Measurements from ENCODE around the gene IGFBP4. TPM values are rescaled to one million over a fixed set of nuclear protein-coding genes. Genes with fewer than 3 reads are reported as not detected.

IGFBP4 gene
- total and polyA plus RNA-seq, 4 donors: 197 to 565 (median 215) TPM

DNA sequence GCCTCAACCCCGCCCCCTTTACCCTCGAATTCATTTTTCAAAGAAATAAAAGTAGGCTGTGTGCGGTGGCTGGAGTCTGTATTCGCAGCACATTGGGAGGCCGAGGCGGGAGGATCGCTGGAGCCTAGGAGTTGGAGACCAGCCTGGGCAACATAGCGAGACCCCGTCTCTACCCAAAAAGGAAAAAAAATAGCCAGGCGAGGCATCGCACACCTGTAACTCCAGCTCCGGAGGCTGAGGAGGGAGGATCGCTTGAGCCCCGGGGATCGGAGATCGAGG, 24.9 kb upstream of the IGFBP4 start:
- DNase-seq (no peak), ATAC-seq (ENCODE audit: insufficient read depth, low FRiP score) (no peak)
- H3K27ac ChIP-seq (ENCODE audit: low read depth in 1 of 2, low read length in 1 of 2): peak overlapping the region in 1 of 2 donors; percentile 52
- peaks cover 0 to 6% (median 0%) of the 10 kb centered on the region in 4 donors for H3K36me3 ChIP-seq (ENCODE audit: control insufficient read depth in 4 of 4, insufficient read depth in 4 of 4, low read length in 4 of 4)
- H3K9ac ChIP-seq (ENCODE audit: insufficient read depth in 1 of 2, low read length in 2 of 2): peak overlapping the region in 1 of 2 donors; percentile 73
- peak overlapping the region; percentile 38 for H3K4me3 ChIP-seq
- TF ChIP-seq CTCF (IDR thresholded peaks at IDR 0.05; ENCODE audit: control extremely low read depth, extremely low read depth): no peak
- H3K27me3 ChIP-seq (ENCODE audit: control insufficient read depth in 3 of 3, insufficient read depth in 3 of 3, low read length in 2 of 3): no peaks in the 10 kb centered on the region
- H3K9me3 ChIP-seq (ENCODE audit: control insufficient read depth in 4 of 4, insufficient read depth in 3 of 4, low read length in 3 of 4): no peaks in the 10 kb centered on the region
- WGBS, 2 donors: 70 to 76% methylated on average over 15 to 16 of the region's 16 CpGs
- peaks cover 0 to 23% (median 0%) of the 10 kb centered on the region in 5 donors for H3K4me1 ChIP-seq (ENCODE audit: control insufficient read depth in 5 of 5, insufficient read depth in 5 of 5, low read length in 5 of 5)

DNA sequence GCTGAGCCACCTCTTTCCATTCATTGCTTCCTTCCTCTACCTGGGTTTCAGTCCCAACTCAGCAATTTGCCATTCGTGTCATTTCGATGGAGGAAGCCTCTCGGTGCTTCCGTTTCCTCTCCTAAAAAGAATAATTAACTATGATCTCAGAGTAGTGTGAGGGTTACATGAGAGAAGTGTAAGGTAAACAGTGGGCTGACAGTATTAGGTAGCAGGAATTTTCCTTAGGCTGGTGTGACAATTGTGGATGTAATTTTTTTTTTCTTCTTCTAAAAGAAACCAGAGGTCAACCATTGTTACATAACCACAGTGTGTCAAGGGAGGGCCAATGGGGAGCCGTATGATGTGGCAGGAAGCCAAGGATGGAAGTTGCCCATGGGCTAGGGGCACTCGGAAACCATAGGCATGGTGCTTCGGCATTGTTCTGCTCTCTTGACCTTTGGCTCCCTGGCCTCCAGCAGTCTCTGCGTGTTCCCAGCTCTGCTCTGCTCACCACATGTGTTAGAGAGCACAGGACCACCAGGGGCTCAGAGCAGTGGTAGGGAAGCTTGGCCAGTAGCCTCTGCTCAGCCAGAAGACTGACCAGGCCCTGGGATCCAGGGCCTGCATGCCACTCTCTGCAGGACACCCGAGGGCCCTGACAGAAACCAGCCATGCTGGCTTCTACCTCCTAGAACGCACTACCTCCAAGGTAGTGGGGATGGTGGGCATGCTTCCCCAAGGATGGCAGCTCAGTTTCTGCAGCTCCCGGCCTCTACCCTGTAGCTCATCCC, 23.5 kb upstream of the IGFBP4 start:
- H3K9ac ChIP-seq (ENCODE audit: insufficient read depth in 1 of 2, low read length in 2 of 2): no peak overlapping the region
- no peak for ATAC-seq (ENCODE audit: insufficient read depth, low FRiP score)
- H3K9me3 ChIP-seq (ENCODE audit: control insufficient read depth in 4 of 4, insufficient read depth in 3 of 4, low read length in 3 of 4): no peaks in the 10 kb centered on the region
- no peak overlapping the region for H3K4me3 ChIP-seq
- H3K27ac ChIP-seq (ENCODE audit: low read depth in 1 of 2, low read length in 1 of 2): peak overlapping the region in 1 of 2 donors; percentile 34
- H3K36me3 ChIP-seq (ENCODE audit: control insufficient read depth in 4 of 4, insufficient read depth in 4 of 4, low read length in 4 of 4): no peaks in the 10 kb centered on the region
- WGBS, 2 donors: 33 to 40% methylated on average over 11 of the region's 11 CpGs
- no peak for TF ChIP-seq CTCF (IDR thresholded peaks at IDR 0.05; ENCODE audit: control extremely low read depth, extremely low read depth)
- DNase-seq: peak; percentile 38 to 68 (median 56)
- no peaks in the 10 kb centered on the region for H3K27me3 ChIP-seq (ENCODE audit: control insufficient read depth in 3 of 3, insufficient read depth in 3 of 3, low read length in 2 of 3)
- H3K4me1 ChIP-seq (ENCODE audit: control insufficient read depth in 5 of 5, insufficient read depth in 5 of 5, low read length in 5 of 5): peaks cover 0 to 23% (median 0%) of the 10 kb centered on the region in 5 donors

DNA sequence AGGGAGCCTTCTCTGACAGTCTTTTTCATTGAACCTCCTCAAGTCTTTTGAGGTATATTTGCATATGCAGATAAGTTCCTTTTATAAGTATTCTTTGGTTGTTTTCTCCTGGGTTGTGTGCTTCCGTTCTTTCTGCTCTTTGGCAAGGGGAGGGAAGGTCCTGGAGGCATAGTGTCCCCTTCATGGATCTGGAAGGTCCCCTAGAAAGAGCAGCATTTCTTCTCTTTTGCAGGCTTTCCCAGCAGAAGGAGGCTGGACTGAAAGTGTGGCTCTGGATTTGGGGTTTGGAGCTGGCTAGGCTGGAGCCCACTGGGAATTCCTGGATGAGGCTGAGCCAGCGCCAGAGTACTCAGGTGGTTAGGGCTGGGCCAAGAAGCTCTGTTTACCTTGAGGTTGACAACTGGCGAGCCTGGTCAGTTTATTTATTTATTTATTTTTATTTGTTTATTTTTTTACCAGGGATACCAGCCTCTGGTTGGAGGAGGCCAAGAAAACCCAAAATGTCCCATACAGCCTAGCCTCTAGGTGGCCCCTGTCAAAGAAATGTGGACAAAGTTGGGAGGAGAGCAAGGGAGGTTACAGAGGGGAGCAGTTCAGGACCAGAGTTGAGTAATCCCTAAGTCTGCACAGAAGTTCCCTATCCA, 20.1 kb upstream of the IGFBP4 start:
- H3K36me3 ChIP-seq (ENCODE audit: control insufficient read depth in 4 of 4, insufficient read depth in 4 of 4, low read length in 4 of 4): no peaks in the 10 kb centered on the region
- H3K4me3 ChIP-seq: no peak overlapping the region
- no peak overlapping the region for H3K27ac ChIP-seq (ENCODE audit: low read depth in 1 of 2, low read length in 1 of 2)
- WGBS, 2 donors: 80 to 83% methylated on average over 3 of the region's 3 CpGs
- no peak overlapping the region for H3K9ac ChIP-seq (ENCODE audit: insufficient read depth in 1 of 2, low read length in 2 of 2)
- DNase-seq: no peak
- H3K4me1 ChIP-seq (ENCODE audit: control insufficient read depth in 5 of 5, insufficient read depth in 5 of 5, low read length in 5 of 5): peaks cover 0 to 13% (median 0%) of the 10 kb centered on the region in 5 donors
- ATAC-seq (ENCODE audit: insufficient read depth, low FRiP score): no peak
- H3K27me3 ChIP-seq (ENCODE audit: control insufficient read depth in 3 of 3, insufficient read depth in 3 of 3, low read length in 2 of 3): no peaks in the 10 kb centered on the region
- no peak for TF ChIP-seq CTCF (IDR thresholded peaks at IDR 0.05; ENCODE audit: control extremely low read depth, extremely low read depth)
- no peaks in the 10 kb centered on the region for H3K9me3 ChIP-seq (ENCODE audit: control insufficient read depth in 4 of 4, insufficient read depth in 3 of 4, low read length in 3 of 4)
